Activated naive CD4-positive, alpha-beta T cell treated with anti-CD3 and anti-CD28 coated beads, Interleukin-2, amount 10 ng/mL, durations not matched to agents 7 days and 5 days (primary cell): Measurements from ENCODE around the gene PCDH8.
"Not testable (repeated sequence)": the region's sequence is repeated elsewhere in the genome, so short reads cannot be mapped to it uniquely, and the experiment has no call there.

Experiments used
- CTCF ChIA-PET: fragments of 350-600 bp; sonication (Branson Sonifier 250); formaldehyde crosslinking; loops from one replicate; lab custom pipeline; 2021; ENCODE audit warnings: antibody characterized with exemption; lab: Charles Lee
- DNase-seq: peaks from one replicate; pipeline ENCODE4 v3.0.0-alpha.2; 2020
- H3K27ac Mint-ChIP-seq: one replicate; pipeline ENCODE4 v1.8.0; 2021; ENCODE audit warnings: mild to moderate bottlenecking, moderate library complexity, mixed read lengths
- H3K27me3 Mint-ChIP-seq: one replicate; pipeline ENCODE4 v1.8.0; 2021; ENCODE audit warnings: mild to moderate bottlenecking, mixed read lengths
- H3K36me3 Mint-ChIP-seq: one replicate; pipeline ENCODE4 v1.8.0; 2021; ENCODE audit warnings: mixed read lengths
- H3K4me1 Mint-ChIP-seq: one replicate; pipeline ENCODE4 v1.8.0; 2021; ENCODE audit warnings: mixed read lengths
- H3K4me3 Mint-ChIP-seq: one replicate; pipeline ENCODE4 v1.8.0; 2021; ENCODE audit warnings: mild to moderate bottlenecking, moderate library complexity, mixed read lengths
- H3K9me3 Mint-ChIP-seq: one replicate; pipeline ENCODE4 v1.8.0; 2021; ENCODE audit warnings: mixed read lengths

PCDH8 gene

GRCh38 chr13:52845766-52846566 is 2.5 kb downstream of the PCDH8 start:
- peak; percentile 52 for DNase-seq
- Mint-ChIP-seq H3K27me3 (peaks cover 79% of the 10 kb centered on the region), H3K36me3 (peaks cover 7% of the 10 kb centered on the region), H3K4me1 (peaks cover 21% of the 10 kb centered on the region), H3K4me3 (no peak overlapping the region), H3K27ac (no peak overlapping the region), H3K9me3 (peaks cover 3% of the 10 kb centered on the region)
- CTCF ChIA-PET, result interaction anchor here (0.6 to 1.2 kb wide), 4 partner anchors 181 to 237 kb away, joined by 3 to 6 read pairs (median 4); partner anchors contain the start of gene SUGT1

- peak; percentile 31 for DNase-seq
- Mint-ChIP-seq H3K4me1 (peaks cover 16% of the 10 kb centered on the region), H3K27me3 (peaks cover 73% of the 10 kb centered on the region), H3K4me3 (peak overlapping the region; percentile 45), H3K36me3 (peaks cover 7% of the 10 kb centered on the region), H3K9me3 (peaks cover 3% of the 10 kb centered on the region), H3K27ac (peak overlapping the region; percentile 75)
- CTCF ChIA-PET, result no interaction called here
These were observed 3.1 kb downstream of the PCDH8 start for GRCh38 chr13:52845334-52845761.

- no peak for DNase-seq
- peaks cover 5% of the 10 kb centered on the region for H3K36me3 Mint-ChIP-seq
- H3K27ac Mint-ChIP-seq, result peak overlapping the region; percentile 75
- peaks cover 3% of the 10 kb centered on the region for H3K9me3 Mint-ChIP-seq
- H3K4me3 Mint-ChIP-seq, result no peak overlapping the region
- peaks cover 11% of the 10 kb centered on the region for H3K4me1 Mint-ChIP-seq
- CTCF ChIA-PET, result no interaction called here
- peaks cover 72% of the 10 kb centered on the region for H3K27me3 Mint-ChIP-seq
These were observed 3.6 kb downstream of the PCDH8 start for GRCh38 chr13:52844836-52845235.

GRCh38 chr13:52842441-52842840 is 6.0 kb downstream of the PCDH8 start:
- Mint-ChIP-seq H3K27ac (no peak overlapping the region), H3K9me3 (no peaks in the 10 kb centered on the region), H3K4me1 (peaks cover 7% of the 10 kb centered on the region), H3K36me3 (peaks cover 4% of the 10 kb centered on the region), H3K4me3 (no peak overlapping the region), H3K27me3 (peaks cover 58% of the 10 kb centered on the region)
- CTCF ChIA-PET, result no interaction called here
- no peak for DNase-seq

GRCh38 chr13:52840066-52840465 is 8.4 kb downstream of the PCDH8 start:
- Mint-ChIP-seq H3K4me1 (peaks cover 1% of the 10 kb centered on the region), H3K36me3 (peaks cover 1% of the 10 kb centered on the region), H3K27ac (no peak overlapping the region), H3K4me3 (no peak overlapping the region), H3K9me3 (no peaks in the 10 kb centered on the region), H3K27me3 (peaks cover 34% of the 10 kb centered on the region)
- no peak for DNase-seq
- CTCF ChIA-PET, result no interaction called here

- CTCF ChIA-PET, result no interaction called here
- no peaks in the 10 kb centered on the region for H3K36me3 Mint-ChIP-seq
- no peak for DNase-seq
- H3K27me3 Mint-ChIP-seq, result peaks cover 26% of the 10 kb centered on the region
- no peak overlapping the region for H3K27ac Mint-ChIP-seq
- no peaks in the 10 kb centered on the region for H3K4me1 Mint-ChIP-seq
- H3K9me3 Mint-ChIP-seq, result no peaks in the 10 kb centered on the region
- H3K4me3 Mint-ChIP-seq, result no peak overlapping the region
These were observed 9.9 kb downstream of the PCDH8 start for GRCh38 chr13:52838433-52839107.

- Mint-ChIP-seq H3K27me3 (peaks cover 26% of the 10 kb centered on the region), H3K4me1 (no peaks in the 10 kb centered on the region), H3K9me3 (no peaks in the 10 kb centered on the region), H3K27ac (no peak overlapping the region), H3K36me3 (no peaks in the 10 kb centered on the region), H3K4me3 (no peak overlapping the region)
- no peak for DNase-seq
- CTCF ChIA-PET, result no interaction called here
These were observed 10.6 kb downstream of the PCDH8 start for GRCh38 chr13:52837850-52838249.

- no peaks in the 10 kb centered on the region for H3K9me3 Mint-ChIP-seq
- CTCF ChIA-PET, result no interaction called here
- no peak overlapping the region for H3K27ac Mint-ChIP-seq
- no peak for DNase-seq
- no peak overlapping the region for H3K4me3 Mint-ChIP-seq
- H3K36me3 Mint-ChIP-seq, result no peaks in the 10 kb centered on the region
- no peaks in the 10 kb centered on the region for H3K4me1 Mint-ChIP-seq
- peaks cover 18% of the 10 kb centered on the region for H3K27me3 Mint-ChIP-seq
These were observed 13.2 kb downstream of the PCDH8 start for GRCh38 chr13:52835071-52835839.

- no peaks in the 10 kb centered on the region for H3K36me3 Mint-ChIP-seq
- H3K9me3 Mint-ChIP-seq, result no peaks in the 10 kb centered on the region
- no peaks in the 10 kb centered on the region for H3K4me1 Mint-ChIP-seq
- H3K27ac Mint-ChIP-seq, result no peak overlapping the region
- CTCF ChIA-PET, result no interaction called here
- H3K27me3 Mint-ChIP-seq, result peaks cover 6% of the 10 kb centered on the region
- H3K4me3 Mint-ChIP-seq, result no peak overlapping the region
- DNase-seq, result no peak
These were observed 15.1 kb downstream of the PCDH8 start for GRCh38 chr13:52833296-52833875.

- Mint-ChIP-seq H3K27ac (no peak overlapping the region), H3K4me1 (no peaks in the 10 kb centered on the region), H3K4me3 (no peak overlapping the region), H3K27me3 (peaks cover 4% of the 10 kb centered on the region), H3K36me3 (no peaks in the 10 kb centered on the region), H3K9me3 (no peaks in the 10 kb centered on the region)
- DNase-seq, result no peak
- CTCF ChIA-PET, result no interaction called here
These were observed 16.1 kb downstream of the PCDH8 start for GRCh38 chr13:52832313-52832712.

GRCh38 chr13:52830946-52831345 is 17.5 kb downstream of the PCDH8 start:
- Mint-ChIP-seq H3K27ac (no peak overlapping the region), H3K4me3 (no peak overlapping the region), H3K4me1 (no peaks in the 10 kb centered on the region), H3K27me3 (peaks cover 4% of the 10 kb centered on the region), H3K36me3 (no peaks in the 10 kb centered on the region), H3K9me3 (no peaks in the 10 kb centered on the region)
- no peak for DNase-seq
- CTCF ChIA-PET, result no interaction called here

- Mint-ChIP-seq H3K27ac (no peak overlapping the region), H3K4me1 (no peaks in the 10 kb centered on the region), H3K36me3 (no peaks in the 10 kb centered on the region), H3K4me3 (no peak overlapping the region), H3K9me3 (no peaks in the 10 kb centered on the region), H3K27me3 (peaks cover 4% of the 10 kb centered on the region)
- DNase-seq, result no peak
- CTCF ChIA-PET, result interaction anchor here (1.5 kb wide), 1 partner anchor 19 kb away, joined by 3 read pairs; no protein-coding TSS in a partner anchor
These were observed 20.6 kb downstream of the PCDH8 start for GRCh38 chr13:52827839-52828238.

- CTCF ChIA-PET, DNase-seq, H3K4me3 Mint-ChIP-seq, H3K4me1 Mint-ChIP-seq, H3K27me3 Mint-ChIP-seq, H3K27ac Mint-ChIP-seq, H3K36me3 Mint-ChIP-seq, H3K9me3 Mint-ChIP-seq: not testable (repeated sequence)
These were observed 30.6 kb downstream of the PCDH8 start for GRCh38 chr13:52817886-52818285.

GRCh38 chr13:52815330-52815729 is 33.1 kb downstream of the PCDH8 start:
- Mint-ChIP-seq H3K4me1 (no peaks in the 10 kb centered on the region), H3K9me3 (peaks cover 1% of the 10 kb centered on the region), H3K27ac (no peak overlapping the region), H3K4me3 (no peak overlapping the region), H3K27me3 (peaks cover 3% of the 10 kb centered on the region), H3K36me3 (no peaks in the 10 kb centered on the region)
- DNase-seq, result no peak
- CTCF ChIA-PET, result no interaction called here
